GM18507 (cell line): Measurements from ENCODE around the gene FAM53B.

ENCODE experiments used
- DNase-seq: peaks from one replicate; pipeline ENCODE4 v3.0.0; 2011; ENCODE audit warnings: low read depth; ENCODE audit not compliant: insufficient read length; ENCODE audit errors: extremely low spot score
- FAIRE-seq: peaks from 2 replicates; lab custom pipeline; 2011; peaks lifted over from hg19 to GRCh38; lab: Jason Lieb, UNC

FAM53B gene

DNA sequence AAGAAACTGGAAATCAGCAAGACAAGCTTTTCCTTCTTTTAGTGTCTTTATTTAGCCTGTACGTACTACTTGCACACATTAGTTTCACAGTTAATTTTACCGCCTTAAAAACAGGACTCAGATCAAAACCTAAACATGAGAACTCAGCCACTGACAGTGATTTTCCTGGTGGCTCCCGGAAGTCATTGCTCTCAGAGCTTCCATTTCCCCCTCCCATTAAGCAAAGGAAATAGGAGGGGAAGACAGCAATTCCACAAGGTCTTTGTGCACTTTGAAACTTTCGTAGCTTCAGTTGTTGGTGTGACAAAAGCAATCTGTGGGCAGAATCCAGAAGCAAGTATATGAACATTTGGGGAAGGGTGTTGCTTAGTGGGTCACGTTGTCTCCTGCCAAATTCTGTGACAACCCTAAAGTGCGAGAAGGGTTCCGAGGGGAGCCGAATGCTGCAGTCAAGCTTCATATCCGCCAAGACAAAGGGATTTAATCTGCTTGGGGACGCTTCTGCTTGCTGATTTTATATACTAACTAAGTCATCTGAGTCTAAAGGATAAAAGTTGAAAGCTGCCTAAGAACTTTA is 30.4 kb downstream of the FAM53B start:
- DNase-seq (no peak), FAIRE-seq (no peak)

DNA sequence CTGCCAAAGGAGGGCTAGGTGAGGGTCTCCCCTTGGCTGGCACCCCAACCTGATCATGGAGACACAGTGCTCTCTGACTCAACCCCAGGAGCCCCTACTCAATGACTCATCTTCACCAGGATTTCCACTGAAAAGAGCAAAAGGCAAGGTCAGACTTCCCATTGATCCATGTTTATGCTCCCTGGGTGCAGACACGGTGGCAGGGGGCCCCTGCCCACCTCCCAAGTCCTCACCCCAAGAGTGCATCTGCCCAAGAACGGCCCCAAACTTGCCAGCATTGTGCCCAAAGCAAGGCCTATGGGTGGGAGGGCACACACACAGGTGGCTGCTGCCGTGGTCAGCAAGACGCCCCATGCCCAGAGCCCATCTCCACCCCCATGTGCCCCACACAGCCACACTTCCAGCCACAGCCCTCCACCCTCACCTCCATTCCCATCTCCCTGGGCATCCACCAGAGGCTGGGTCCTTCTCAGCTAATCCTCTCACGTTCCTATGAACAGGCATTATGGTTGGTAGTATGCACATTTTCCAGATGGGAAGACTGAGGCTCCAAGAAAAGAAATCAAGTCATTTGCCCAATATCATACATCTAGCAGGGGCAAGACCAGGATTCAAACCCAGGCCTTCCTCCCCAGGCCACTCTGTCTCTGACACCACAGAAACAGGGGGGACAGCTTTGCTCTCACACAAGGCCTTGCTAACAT is 31.3 kb downstream of the FAM53B start:
- FAIRE-seq (no peak), DNase-seq (no peak)

DNA sequence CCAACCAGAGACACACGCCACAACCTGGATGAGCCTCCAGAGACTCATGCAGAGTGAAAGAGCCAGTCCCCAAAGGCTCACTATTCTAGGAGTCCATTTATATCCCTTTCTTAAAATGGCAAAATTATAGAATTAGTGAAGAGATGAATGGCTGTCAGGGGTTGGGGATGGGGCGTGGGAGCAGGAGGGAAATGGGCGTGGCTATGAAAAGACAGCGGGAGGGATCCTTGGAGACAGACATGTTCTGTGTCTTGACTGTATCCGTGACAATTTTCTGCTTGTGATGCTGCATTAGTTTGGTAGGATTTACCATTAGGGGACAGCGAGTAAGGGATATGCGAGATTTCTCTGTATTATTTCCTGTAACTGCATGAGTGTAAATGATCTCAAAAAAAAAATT is 33.0 kb downstream of the FAM53B start:
- DNase-seq, result no peak
- FAIRE-seq, result no peak

DNA sequence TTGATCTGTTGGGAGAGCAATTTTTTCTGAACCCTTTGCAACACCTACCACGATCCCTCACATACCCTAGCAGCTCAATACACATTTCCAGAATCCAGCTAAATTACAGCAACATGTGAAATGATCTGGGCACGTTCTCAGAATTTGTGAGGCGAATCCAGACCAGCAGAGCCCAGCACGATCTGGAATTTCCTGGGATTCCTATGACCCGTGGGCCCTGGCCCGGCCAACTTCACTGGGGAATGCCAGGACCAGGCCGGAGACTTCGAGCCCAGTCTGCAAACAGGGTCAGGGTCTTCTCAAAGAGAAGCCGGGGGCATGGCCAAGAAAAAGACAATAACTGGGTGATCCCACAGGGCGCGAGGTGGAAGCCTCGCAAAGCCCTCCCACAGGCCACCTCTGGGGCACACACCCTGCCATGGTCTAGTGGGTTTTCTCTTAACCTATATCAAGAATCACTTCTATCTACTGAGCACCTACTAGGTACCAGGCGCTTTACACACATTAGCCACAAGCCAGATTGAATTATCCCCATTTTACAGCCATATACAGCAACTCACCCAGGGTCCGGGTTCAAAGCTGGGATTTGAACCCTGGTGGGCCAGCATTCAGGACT is 33.8 kb downstream of the FAM53B start:
- DNase-seq (no peak), FAIRE-seq (no peak)

DNA sequence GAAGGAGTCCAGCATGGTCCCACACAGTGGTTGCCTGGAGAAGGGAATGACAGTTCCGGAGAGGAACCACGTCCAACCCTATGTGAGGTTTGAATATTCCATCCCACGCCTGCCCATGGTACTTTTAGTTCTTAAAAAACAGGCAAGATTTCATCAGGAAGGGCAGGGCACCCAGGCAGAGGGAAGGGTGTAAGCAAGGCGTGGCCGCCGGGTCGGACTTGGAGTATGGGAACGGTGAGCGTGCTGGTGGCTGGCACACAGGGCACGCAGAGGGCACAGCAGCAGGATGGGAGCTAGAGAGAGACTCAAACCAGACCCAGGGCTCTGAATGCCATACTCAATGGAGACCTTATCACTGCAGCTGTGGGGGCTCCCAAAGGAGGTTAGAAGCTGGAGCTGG is 34.3 kb downstream of the FAM53B start:
- DNase-seq (no peak), FAIRE-seq (no peak)

DNA sequence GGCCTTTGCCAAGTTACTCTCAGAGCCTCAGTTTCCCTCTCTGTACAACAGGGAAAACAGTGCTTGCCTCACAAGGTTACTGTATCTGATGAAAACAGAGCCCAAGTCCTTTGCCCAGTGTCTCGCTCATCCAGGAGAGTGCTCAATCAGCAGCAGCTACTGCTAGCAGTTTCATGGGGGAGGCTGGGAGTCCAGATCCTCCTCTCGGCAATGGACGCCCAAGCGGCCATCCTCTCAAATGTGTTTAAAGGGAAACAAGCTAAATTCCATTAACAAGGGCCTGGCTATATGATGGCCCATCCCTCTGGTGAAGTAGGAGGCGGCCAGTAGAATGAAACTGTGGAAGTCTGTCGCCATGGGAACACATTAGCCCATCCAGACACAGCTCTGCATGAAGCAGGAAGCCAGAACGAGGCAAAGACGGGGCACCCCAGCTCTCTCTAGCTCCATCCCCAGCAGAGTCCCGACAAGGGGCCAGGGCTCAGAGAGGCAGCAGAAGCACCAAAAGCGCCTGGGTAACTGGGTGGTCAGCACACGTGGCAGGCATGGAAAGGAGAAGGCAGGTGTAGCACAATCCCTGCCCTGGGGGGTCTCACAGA is 35.2 kb downstream of the FAM53B start:
- DNase-seq (no peak), FAIRE-seq (no peak)

DNA sequence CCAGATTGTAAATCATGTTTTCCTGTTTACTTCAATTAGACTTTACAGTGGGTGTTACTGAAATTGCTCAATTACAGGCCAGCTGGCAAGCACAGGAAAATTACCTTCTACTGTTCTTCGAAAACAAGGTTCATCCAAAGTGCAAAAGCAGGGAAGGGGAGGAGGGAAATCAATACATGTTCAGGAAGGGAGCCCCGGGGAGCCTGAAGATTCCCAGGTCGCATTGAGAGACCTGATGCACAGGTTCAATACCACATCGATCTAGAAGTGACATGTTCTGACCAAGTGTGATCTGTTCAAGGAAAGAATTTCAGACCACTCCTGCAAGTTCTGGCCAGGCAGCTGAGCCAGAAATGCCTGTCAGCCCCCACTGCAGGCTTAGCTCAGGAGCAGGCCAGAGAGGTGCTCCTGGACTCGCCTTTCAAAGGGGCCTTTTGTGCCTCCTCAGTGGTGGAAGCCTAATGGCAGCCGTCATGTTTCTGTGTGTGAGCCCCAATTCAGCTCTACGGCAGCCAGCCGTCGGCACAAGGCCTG is 35.9 kb downstream of the FAM53B start:
- DNase-seq, result no peak
- no peak for FAIRE-seq

DNA sequence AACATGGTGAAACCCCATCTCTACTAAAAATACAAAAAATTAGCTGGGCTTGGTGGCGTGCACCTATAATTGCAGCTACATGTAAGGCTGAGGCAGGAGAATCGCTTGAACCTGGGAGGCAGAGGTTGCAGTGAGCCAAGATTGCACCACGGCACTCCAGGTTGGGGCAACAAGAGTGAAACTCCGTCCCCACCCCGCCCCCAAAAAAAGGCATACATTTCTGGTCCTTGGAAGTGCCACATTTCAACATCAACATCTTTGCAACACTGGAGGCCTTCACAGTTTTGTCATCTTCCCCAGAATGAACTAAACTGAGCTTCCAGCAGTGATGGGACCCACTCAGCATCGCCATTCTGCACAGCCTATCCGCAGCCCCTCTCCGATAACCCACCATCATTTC is 36.6 kb downstream of the FAM53B start:
- FAIRE-seq, result no peak
- no peak for DNase-seq

DNA sequence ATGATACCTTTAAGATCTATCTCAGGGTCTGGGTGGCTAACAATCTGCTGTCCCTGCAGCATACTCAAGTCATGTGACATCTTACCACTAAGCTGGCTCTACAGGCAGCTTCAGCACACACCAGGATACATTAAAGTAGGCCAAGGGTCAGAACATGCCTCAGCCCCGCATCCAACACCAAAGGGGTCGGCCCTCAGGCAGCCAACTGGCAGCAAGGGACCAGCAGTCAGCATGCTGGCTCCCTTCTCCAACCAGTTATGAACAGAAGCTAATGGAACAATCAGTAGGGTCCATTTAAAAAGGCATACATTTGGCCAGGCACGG is 37.1 kb downstream of the FAM53B start:
- no peak for FAIRE-seq
- no peak for DNase-seq

DNA sequence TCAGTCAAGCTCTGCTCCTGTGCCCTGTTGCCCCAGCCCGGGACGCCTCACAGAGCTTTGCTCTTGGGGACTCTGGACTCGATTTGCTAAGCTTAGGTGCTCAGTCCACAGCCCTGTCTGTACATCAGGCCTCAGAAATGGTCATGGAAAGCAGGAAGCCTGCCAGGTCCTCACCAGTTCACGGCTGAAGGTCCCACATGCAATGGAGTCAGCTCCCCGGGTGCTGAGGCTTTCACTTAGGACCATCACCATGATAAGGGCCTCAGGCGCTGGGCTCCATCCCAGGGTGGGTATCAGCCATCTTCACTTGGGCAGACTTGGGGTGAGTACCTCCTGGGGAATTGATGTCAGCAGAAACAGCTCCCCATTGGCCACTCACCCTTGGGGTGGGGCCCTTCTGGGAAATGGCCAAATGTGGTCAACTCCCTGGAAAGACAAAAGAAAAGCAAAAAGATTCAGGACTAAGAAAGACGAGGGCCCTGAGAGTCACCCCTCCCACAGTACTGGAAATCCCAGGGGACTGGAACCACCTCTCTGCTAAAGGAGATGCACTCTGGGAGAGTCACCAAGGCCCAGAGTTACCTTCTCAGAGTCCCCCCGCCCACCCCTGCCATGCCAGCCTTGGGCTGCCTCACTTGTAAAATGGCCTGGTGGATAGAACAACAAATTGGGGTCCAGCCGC is 37.6 kb downstream of the FAM53B start:
- FAIRE-seq (no peak), DNase-seq (no peak)

DNA sequence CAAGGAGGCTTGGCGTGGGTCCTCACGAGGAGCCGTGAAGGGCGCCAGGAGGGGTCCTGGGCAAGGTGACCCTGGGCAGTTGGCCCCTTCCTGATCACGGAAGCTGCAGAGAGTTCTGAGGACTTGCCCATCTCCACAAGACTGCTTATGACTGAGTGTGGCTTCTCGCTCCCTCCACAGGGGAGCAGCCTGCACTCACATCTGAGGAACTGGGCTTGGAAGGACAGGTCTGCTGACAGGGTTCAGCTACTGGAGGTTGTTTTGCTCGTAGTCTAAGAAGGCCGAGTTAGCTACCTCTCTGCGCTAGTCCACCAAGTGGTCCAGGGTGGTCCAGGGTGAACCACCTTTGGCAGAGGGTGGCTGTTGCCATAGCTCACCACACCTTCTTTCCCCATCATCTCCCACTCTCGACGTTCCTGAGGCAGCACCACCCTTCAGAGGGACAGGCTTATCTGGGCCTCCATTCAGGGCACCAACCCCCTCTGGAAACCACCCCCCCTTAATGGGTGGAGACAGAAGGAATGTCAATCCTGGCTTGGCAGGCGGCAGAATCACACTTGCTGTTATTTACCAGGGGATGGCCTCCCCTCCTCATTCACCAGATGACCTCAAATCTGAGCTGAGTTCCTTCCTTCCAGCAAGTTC is 38.2 kb downstream of the FAM53B start:
- DNase-seq, result no peak
- FAIRE-seq, result no peak

DNA sequence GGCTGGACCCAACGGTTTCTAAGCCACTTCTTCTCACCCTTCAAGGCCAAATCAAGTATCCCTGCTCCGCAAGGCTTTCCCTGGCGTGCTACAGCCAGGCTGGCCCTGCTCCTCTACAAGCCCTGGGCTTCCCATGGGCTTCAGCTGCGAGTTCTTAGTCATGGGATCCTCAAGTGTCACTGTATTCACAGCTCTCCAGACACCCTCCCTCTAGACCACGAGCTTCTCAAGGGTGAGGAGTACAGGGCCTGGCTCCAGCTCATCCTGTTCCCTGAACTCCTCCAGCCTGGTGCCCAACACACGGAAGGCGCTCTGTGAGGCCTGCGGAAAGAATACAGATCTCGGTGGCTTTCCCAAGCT is 38.8 kb downstream of the FAM53B start:
- FAIRE-seq, result no peak
- no peak for DNase-seq

DNA sequence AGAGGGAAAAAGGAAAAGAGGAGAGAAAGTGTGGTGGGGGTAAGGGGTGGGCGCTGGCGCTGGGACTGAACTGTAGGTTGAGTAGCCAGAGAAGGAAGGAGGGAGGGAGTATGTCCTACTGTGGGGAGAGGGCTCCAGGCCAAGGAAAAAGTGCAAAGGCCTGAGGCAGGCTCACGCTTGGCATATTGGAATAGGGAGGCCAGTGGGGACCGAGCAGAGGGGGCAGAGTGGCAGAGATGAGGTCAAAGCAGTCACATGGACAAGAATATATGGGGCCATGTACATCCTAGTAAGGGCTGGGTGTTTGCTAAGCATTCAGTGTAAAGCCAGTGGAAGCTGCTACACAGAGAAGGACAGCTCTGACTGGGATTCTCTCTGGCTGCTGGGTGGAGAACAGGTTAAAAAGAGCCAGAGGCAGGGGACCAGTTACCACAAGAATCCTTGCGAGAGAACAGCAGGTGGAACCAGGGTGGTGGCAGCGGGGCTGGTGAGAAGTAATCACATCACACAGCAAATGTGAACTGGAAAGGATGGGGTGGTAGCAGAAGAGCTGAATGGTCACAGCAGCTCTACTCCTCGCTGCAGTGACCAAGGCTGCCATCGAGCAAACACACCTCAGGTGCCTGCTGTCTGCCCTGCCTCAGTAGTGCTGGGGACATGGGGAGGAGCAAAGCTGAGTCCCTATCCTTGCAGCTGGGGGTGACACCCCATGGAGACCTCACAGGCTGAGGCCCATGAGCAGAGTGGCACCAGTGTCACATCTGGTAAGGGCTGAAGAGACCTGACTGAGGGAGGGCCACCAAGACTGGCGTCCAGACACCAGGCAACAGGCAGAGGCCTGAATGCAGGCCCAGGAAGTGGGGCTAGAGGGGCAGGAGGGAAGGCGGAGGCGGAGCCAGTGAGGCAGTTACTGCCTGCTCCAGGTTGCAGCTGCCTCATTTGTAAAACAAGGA is 39.5 kb downstream of the FAM53B start:
- DNase-seq, result no peak
- FAIRE-seq, result no peak

DNA sequence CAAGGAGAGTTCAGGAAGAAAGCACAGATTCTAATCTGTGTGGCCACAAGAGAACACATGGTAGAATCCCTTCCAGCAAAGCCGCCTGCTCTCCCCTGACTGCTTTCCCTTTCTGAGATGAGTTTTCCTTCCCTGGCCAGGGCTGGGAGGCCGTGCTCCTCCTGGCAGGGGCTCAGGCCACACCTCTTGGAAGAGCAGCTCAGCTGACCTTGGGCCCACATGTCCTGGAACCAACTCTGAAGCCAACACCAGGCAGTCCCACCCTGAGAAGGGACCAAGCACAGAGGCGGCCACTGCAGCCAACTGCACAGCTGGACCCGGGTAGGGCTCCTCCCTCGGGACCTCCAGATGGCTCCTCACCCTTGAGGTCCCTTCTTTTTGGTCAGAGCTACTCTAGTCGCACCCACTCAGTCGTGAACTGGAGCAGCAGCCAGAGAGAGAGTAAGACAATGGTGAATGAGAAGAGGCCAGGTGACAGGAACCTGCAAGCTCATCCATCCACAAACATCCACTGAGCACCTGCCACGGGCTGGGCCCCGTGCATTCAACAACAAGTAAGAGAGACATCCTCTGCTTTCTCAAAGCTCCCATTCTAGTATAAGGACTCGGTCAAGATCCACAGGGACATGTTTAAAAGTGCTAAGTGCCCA is 40.3 kb downstream of the FAM53B start:
- DNase-seq, result no peak
- FAIRE-seq, result no peak

DNA sequence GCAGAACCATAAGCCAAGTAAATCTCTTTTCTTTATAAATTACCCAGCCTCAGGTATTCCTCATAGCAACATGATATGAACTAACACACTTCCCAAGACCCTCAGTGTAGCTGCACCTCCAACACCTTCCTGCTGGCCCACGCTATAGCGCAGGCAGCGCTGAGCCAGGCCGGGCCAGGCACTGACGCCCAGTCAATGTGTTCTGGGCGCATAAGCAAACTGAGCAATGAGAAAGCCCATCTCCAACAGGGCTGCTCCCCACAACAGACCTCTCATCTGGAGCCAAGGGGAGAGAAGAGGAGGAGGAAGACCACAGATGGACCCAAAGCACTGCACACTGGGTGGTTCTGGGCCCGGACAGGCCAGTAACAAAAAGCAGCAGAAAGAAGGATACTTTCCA is 40.8 kb downstream of the FAM53B start:
- no peak for DNase-seq
- FAIRE-seq, result no peak

DNA sequence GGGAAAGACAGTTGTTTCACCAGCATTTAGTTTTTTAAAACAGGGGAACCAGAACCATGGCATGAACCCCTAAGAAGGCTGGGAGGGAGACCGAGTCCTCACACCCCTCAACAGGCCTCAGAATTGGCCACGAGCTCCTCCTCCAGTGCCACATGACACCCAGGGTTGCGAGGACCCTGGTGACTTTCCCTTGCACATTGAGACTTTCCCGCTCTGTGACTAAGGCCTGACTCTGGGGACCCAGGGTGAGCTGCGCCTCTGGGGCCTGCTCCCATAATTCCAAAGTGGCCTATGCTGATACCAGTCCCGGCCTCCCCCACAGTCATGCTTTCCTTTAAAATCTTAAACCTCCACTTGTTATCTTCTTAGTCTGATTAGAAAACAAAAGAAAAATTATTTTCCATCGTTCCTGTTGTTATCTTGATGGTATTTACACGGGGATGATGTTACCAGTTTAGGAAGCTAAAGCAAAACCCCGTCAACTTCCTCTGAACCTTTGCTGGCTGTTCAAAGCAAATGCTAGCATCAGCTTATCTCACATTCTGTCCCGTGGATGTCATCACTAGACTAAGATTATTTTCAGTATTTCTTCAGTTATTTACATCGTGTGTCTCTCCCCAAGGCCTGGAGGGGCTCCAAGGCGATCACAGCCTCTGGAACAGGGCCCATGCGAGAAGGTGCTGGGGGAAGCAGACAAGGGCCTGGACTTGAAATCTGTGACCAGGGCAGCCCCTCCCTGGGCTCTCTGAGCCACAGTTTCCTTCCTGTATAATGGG is 42.1 kb downstream of the FAM53B start:
- FAIRE-seq, result no peak

DNA sequence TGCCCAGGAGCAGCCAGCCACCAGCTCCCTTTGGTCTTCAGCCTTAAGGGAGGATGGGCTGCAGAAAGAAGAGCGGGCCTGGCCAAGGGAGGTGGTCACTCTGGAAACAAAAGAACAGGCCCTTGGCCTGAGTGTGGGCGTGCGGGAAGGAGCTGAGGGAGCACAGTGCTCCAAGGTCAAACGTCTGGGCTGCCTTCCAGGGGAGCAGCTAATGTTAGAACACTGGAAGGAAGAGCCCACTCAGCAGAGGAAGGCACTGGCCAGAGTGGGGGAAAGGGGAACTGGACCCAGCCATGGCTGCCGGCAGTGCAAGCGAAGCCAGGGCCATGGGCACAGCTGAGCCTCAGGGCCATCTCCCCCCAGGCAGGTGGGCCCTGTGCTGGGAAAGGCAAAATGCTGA is 42.7 kb downstream of the FAM53B start:
- DNase-seq, result no peak
- no peak for FAIRE-seq

More for the DNA sequence above, 42.1 kb downstream of the FAM53B start:
- DNase-seq, result no peak

DNA sequence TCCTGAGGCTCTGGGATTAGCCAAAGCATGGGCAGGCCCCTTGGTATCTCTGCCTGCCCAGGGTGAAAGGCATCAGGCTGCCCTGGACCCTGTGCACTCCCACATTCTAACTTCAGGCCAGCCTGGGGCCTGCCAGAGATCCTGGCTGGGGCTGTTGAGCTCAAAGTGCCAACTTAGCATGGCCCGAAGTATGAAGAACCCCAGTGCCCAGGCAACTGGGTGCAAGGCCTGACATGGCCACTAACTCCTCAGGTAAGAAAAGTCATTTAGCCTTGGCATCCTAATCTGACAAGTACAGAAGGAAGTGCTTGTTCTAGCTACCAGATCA is 43.2 kb downstream of the FAM53B start:
- FAIRE-seq, result no peak
- no peak for DNase-seq
